ENCODE measurements around the gene NFYA. TPM values are rescaled to one million over a fixed set of nuclear protein-coding genes. Genes with fewer than 3 reads are reported as not detected.

NFYA gene
- total RNA-seq, 1 experiment from 2014 or later = 34.7 TPM

- TF ChIP-seq ZMAT4 (CRISPR knock-in tag; IDR thresholded peaks at IDR 0.05) (no peak), SMAD4 (CRISPR knock-in tag; IDR thresholded peaks at IDR 0.05) (no peak), RORB (CRISPR knock-in tag; IDR thresholded peaks at IDR 0.05) (no peak)
Observed at GRCh38 chr6:41054511-41054910, 18.3 kb upstream of the NFYA start (continued).

GRCh38 chr6:41055149-41055548 lies 17.6 kb upstream of the NFYA start:
- no peaks in the 10 kb centered on the region for H3K27me3 Mint-ChIP-seq (ENCODE audit: low read depth)
- peaks cover 32% of the 10 kb centered on the region for H3K4me1 Mint-ChIP-seq
- no peak overlapping the region for H3K27ac Mint-ChIP-seq
- H3K9me3 Mint-ChIP-seq = no peaks in the 10 kb centered on the region
- ATAC-seq = no peak
- CTCF ChIA-PET = interaction anchor here (1.1 to 2.6 kb wide), 3 partner anchors 10 to 27 kb away, joined by 3 to 13 read pairs (median 13); partner anchors contain the start of gene UNC5CL
- TF ChIP-seq MLX (CRISPR knock-in tag; IDR thresholded peaks at IDR 0.05) (no peak), ZNF219 (CRISPR knock-in tag; IDR thresholded peaks at IDR 0.05; ENCODE audit: borderline replicate concordance) (no peak), ZNF423 (CRISPR knock-in tag; IDR thresholded peaks at IDR 0.05) (no peak), E2F1 (CRISPR knock-in tag; IDR thresholded peaks at IDR 0.05) (no peak), ZBTB43 (CRISPR knock-in tag; IDR thresholded peaks at IDR 0.05) (no peak), EMX1 (CRISPR knock-in tag; IDR thresholded peaks at IDR 0.05) (no peak)
- no peaks in the 10 kb centered on the region for H3K36me3 Mint-ChIP-seq
- no peak for DNase-seq (ENCODE audit: low spot score)
- no peak overlapping the region for H3K4me3 Mint-ChIP-seq
- POLR2A ChIA-PET = interaction anchor here (0.6 kb wide), 1 partner anchor 1152 kb away, joined by 3 read pairs; no protein-coding TSS in a partner anchor

- Mint-ChIP-seq H3K27ac (no peak overlapping the region), H3K4me3 (no peak overlapping the region), H3K36me3 (peaks cover under 1% of the 10 kb centered on the region; the same call in 1 of the 2 replicates), H3K9me3 (no peaks in the 10 kb centered on the region), H3K4me1 (peaks cover 29% of the 10 kb centered on the region), H3K27me3 (ENCODE audit: low read depth) (no peaks in the 10 kb centered on the region)
- TF ChIP-seq IRF2 (CRISPR knock-in tag; IDR thresholded peaks at IDR 0.05; ENCODE audit: borderline replicate concordance, low read depth) = no peak
- TF ChIP-seq NR2C2 (CRISPR knock-in tag; IDR thresholded peaks at IDR 0.05) = no peak
- no peak for TF ChIP-seq GTF2I (CRISPR knock-in tag; conservative IDR thresholded peaks at IDR 0.05)
- TF ChIP-seq EMX1 (CRISPR knock-in tag; IDR thresholded peaks at IDR 0.05) = no peak
- TF ChIP-seq PREB (CRISPR knock-in tag; IDR thresholded peaks at IDR 0.05; ENCODE audit: borderline replicate concordance) = no peak
- TF ChIP-seq ZNF425 (CRISPR knock-in tag; conservative IDR thresholded peaks at IDR 0.05) = no peak
- no peak for TF ChIP-seq NFYB (CRISPR knock-in tag; conservative IDR thresholded peaks at IDR 0.05; ENCODE audit: low read depth)
- TF ChIP-seq ZNF281 (CRISPR knock-in tag; IDR thresholded peaks at IDR 0.05) = no peak
- TF ChIP-seq ZNF423 (CRISPR knock-in tag; IDR thresholded peaks at IDR 0.05) = no peak
- TF ChIP-seq ESRRA (CRISPR knock-in tag; IDR thresholded peaks at IDR 0.05; ENCODE audit: borderline replicate concordance) = no peak
- TF ChIP-seq ZNF512 (CRISPR knock-in tag; IDR thresholded peaks at IDR 0.05; ENCODE audit: borderline replicate concordance) = no peak
- TF ChIP-seq ZNF138 (CRISPR knock-in tag; conservative IDR thresholded peaks at IDR 0.05) = no peak
- no peak for TF ChIP-seq ZBTB21 (CRISPR knock-in tag; IDR thresholded peaks at IDR 0.05; ENCODE audit: borderline replicate concordance)
- ATAC-seq (no peak), DNase-seq (ENCODE audit: low spot score) (no peak)
- ChIA-PET CTCF (interaction anchor here (2.3 to 2.6 kb wide), 2 partner anchors 17 to 29 kb away, joined by 13 read pairs; partner anchors contain the start of gene UNC5CL), POLR2A (interaction anchor here (0.6 kb wide), 1 partner anchor 141 kb away, joined by 3 read pairs; no protein-coding TSS in a partner anchor)
Observed at GRCh38 chr6:41056768-41057490, 15.8 kb upstream of the NFYA start.

All from WTC11 (cell line).